Measurements from ENCODE around the gene GLRX.

The GLRX gene

DNA sequence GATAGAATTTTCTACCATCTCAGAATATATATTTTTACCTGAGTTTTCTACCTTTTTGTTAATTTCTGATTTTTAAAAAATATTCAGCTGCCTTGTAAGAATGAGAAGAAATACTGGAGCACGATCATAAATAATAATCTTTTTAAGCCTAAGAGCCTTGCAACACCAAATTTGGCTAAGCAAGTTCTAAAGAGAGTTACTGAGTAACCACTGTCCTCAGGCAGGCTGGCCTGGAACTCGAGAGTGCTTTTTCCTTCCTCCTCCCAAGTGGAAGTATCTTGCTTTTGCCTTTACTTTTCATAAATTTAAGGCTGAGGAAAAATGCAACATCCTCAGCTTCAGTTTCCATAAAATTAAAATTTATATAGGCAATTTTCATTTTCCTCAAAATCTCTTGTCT is 21.0 kb downstream of the GLRX start:
- Histone ChIP-seq H3K27ac (no peak overlapping the region), H3K4me1 (peaks cover 12% of the 10 kb centered on the region), H3K9me3 (peaks cover 6% of the 10 kb centered on the region), H3K36me3 (peaks cover 51% of the 10 kb centered on the region), H4K20me1 (no peaks in the 10 kb centered on the region), H3K4me3 (no peak overlapping the region), H3K9ac (no peak overlapping the region), H3K4me2 (peak overlapping the region; percentile 16; the same call in 1 of the 2 replicates), H3K27me3 (no peaks in the 10 kb centered on the region)
- TF ChIP-seq Cebpa-rat (IDR thresholded peaks at IDR 0.05): no peak

GRCh38 chr5:95800553-95800952 is 22.0 kb downstream of the GLRX start:
- Histone ChIP-seq H3K9ac (no peak overlapping the region), H3K27me3 (no peaks in the 10 kb centered on the region), H3K27ac (no peak overlapping the region), H3K4me1 (peaks cover 12% of the 10 kb centered on the region), H3K4me2 (no peak overlapping the region), H3K4me3 (no peak overlapping the region), H3K36me3 (peaks cover 43% of the 10 kb centered on the region), H4K20me1 (no peaks in the 10 kb centered on the region), H3K9me3 (peaks cover 6% of the 10 kb centered on the region)
- no peak for TF ChIP-seq Cebpa-rat (IDR thresholded peaks at IDR 0.05)

DNA sequence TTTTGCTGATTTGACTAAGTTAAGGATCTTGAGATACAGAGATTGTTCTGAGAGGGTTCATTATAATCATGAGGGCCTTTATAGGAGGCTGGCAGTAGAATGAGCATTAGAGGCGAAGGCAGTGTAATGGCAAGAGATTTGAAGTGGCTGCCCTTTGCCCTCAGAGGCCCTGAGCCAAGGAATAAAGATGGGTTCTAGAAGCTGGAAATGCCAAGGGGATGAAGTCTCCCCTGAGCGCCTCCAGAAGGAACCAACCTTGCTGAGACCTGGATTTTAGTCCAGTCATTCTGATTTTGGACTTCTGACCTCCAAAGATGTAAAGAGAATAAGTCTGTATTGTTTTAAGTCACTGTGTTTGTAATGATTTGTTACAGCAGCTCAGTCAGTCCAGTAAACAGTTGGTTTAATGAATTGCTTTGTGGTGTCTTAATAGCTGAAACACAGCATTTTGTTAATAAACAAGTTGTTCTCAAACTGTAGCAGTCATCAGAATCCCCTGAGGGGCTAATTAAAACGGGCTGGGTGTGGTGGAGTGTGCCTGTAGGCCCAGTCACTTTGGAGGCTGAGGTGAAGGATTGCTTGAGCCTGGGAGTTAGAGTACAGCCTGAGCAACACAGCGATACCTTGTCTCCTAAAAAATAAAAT is 23.2 kb downstream of the GLRX start:
- Histone ChIP-seq H3K4me2 (no peak overlapping the region), H3K9me3 (peaks cover 6% of the 10 kb centered on the region), H3K27me3 (no peaks in the 10 kb centered on the region), H3K36me3 (peaks cover 38% of the 10 kb centered on the region), H3K9ac (no peak overlapping the region), H3K4me1 (peaks cover 12% of the 10 kb centered on the region), H3K4me3 (no peak overlapping the region), H3K27ac (no peak overlapping the region), H4K20me1 (no peaks in the 10 kb centered on the region)
- TF ChIP-seq Cebpa-rat (IDR thresholded peaks at IDR 0.05): no peak

DNA sequence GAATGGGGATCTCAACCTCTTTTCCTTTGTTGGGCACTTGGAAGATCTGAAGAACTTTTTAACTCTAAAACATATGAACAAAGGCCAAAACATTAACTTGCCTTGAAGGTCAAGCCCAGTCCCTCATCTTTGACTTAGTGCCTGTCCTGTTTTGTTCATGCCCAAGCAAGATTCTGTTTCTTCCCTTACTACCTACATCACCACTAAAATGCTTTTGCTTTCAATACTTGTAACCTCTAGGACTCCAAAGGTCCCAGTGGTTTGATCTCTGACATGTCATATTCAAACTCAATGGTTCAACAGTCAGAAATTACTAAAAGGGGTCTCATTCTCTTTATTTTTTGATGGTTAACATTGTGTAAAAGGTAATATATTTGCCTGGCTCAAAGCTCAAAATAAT is 24.0 kb downstream of the GLRX start:
- Histone ChIP-seq H3K9ac (no peak overlapping the region), H3K36me3 (peaks cover 43% of the 10 kb centered on the region), H3K27me3 (no peaks in the 10 kb centered on the region), H4K20me1 (no peaks in the 10 kb centered on the region), H3K9me3 (peaks cover 6% of the 10 kb centered on the region), H3K27ac (no peak overlapping the region), H3K4me2 (no peak overlapping the region), H3K4me1 (peaks cover 12% of the 10 kb centered on the region), H3K4me3 (no peak overlapping the region)
- TF ChIP-seq Cebpa-rat (IDR thresholded peaks at IDR 0.05): no peak

GRCh38 chr5:95798048-95798447 is 24.5 kb downstream of the GLRX start:
- Histone ChIP-seq H3K4me3 (no peak overlapping the region), H3K36me3 (peaks cover 45% of the 10 kb centered on the region), H3K9ac (no peak overlapping the region), H3K4me1 (peaks cover 12% of the 10 kb centered on the region), H3K9me3 (peaks cover 6% of the 10 kb centered on the region), H3K4me2 (no peak overlapping the region), H3K27me3 (no peaks in the 10 kb centered on the region), H3K27ac (no peak overlapping the region), H4K20me1 (no peaks in the 10 kb centered on the region)
- TF ChIP-seq Cebpa-rat (IDR thresholded peaks at IDR 0.05): peak; percentile 27; the same call in 1 of the 2 replicates

- Histone ChIP-seq H3K36me3 (peaks cover 46% of the 10 kb centered on the region), H3K4me2 (no peak overlapping the region), H3K27me3 (no peaks in the 10 kb centered on the region), H3K4me3 (no peak overlapping the region), H3K9ac (no peak overlapping the region), H3K4me1 (peaks cover 12% of the 10 kb centered on the region), H3K27ac (no peak overlapping the region), H3K9me3 (peaks cover 6% of the 10 kb centered on the region), H4K20me1 (no peaks in the 10 kb centered on the region)
- TF ChIP-seq Cebpa-rat (IDR thresholded peaks at IDR 0.05): no peak
Measured at GRCh38 chr5:95797301-95797700, 25.2 kb downstream of the GLRX start.

DNA sequence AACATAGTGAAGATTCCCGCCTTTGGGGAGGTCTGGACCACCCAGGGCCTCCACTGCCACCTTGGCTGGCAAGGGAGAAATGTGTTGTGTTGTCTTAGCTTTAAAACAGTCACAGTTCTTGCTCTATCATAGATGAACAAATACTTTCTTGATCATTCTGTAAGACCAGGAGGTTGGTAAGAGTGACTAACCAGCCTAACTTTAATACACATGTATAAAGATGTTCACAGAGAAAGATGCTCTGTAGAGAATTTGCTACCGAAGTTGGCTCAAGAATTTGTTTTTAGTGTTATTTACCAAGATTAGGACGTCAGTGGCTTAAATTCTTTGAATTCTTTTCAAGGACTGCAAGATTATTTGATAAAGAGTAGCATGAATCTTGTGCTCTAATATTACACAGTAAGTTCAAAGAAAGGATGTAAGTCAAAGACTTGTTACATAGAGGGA is 28.4 kb downstream of the GLRX start:
- H3K27ac ChIP-seq: no peak overlapping the region
- H3K4me3 ChIP-seq: no peak overlapping the region
- no peak overlapping the region for H3K4me2 ChIP-seq
- peaks cover 67% of the 10 kb centered on the region for H3K36me3 ChIP-seq
- H3K9ac ChIP-seq: no peak overlapping the region
- no peaks in the 10 kb centered on the region for H3K4me1 ChIP-seq
- no peak for TF ChIP-seq Cebpa-rat (IDR thresholded peaks at IDR 0.05)
- no peaks in the 10 kb centered on the region for H4K20me1 ChIP-seq
- H3K9me3 ChIP-seq: no peaks in the 10 kb centered on the region; the same call in 1 of the 2 replicates
- no peaks in the 10 kb centered on the region for H3K27me3 ChIP-seq

- Histone ChIP-seq H4K20me1 (no peaks in the 10 kb centered on the region), H3K36me3 (peaks cover 70% of the 10 kb centered on the region), H3K4me3 (no peak overlapping the region), H3K27ac (no peak overlapping the region), H3K4me1 (no peaks in the 10 kb centered on the region), H3K4me2 (no peak overlapping the region), H3K9me3 (no peaks in the 10 kb centered on the region), H3K9ac (no peak overlapping the region), H3K27me3 (no peaks in the 10 kb centered on the region)
- TF ChIP-seq Cebpa-rat (IDR thresholded peaks at IDR 0.05): no peak
Measured at GRCh38 chr5:95791751-95792150, 30.8 kb downstream of the GLRX start.

- H3K4me3 ChIP-seq: no peak overlapping the region
- H4K20me1 ChIP-seq: no peaks in the 10 kb centered on the region
- H3K9ac ChIP-seq: no peak overlapping the region
- H3K27ac ChIP-seq: no peak overlapping the region
- no peak overlapping the region for H3K4me2 ChIP-seq
- no peaks in the 10 kb centered on the region for H3K9me3 ChIP-seq
- TF ChIP-seq Cebpa-rat (IDR thresholded peaks at IDR 0.05): no peak
- H3K36me3 ChIP-seq: peaks cover 71% of the 10 kb centered on the region
- H3K4me1 ChIP-seq: no peaks in the 10 kb centered on the region
- no peaks in the 10 kb centered on the region for H3K27me3 ChIP-seq
Measured at GRCh38 chr5:95788493-95788892, 34.0 kb downstream of the GLRX start.

DNA sequence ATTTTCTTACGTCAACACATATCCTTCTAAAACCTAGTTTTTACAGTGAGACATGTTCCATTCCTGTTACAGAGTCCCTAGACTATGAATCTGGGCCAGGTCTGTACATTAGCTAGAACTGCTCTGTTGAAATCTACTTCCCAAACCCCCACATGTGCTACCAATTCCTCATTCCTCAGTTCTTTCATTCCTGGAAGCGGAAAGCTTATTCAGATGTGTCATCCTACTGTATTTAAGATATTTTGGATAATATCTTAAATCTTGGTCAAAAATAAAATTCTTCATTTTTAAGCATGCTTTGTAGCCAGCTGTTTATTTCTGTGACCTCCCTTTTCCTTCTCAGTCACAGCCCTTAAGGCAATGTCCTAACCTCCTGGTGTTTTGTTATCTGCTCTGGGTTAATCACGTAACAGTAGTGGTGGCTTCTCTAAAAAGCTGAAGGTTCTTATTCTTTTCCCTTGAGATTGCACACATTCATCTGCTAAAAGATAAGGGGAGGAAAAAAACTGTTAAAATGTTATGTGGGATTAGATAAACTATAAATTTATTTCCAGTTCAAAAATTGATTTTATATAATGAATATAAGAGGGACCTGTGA is 35.6 kb downstream of the GLRX start:
- no peaks in the 10 kb centered on the region for H4K20me1 ChIP-seq
- no peak overlapping the region for H3K4me3 ChIP-seq
- no peaks in the 10 kb centered on the region for H3K4me1 ChIP-seq
- no peaks in the 10 kb centered on the region for H3K9me3 ChIP-seq
- TF ChIP-seq Cebpa-rat (IDR thresholded peaks at IDR 0.05): no peak
- H3K4me2 ChIP-seq: no peak overlapping the region
- peaks cover 61% of the 10 kb centered on the region for H3K36me3 ChIP-seq
- H3K27ac ChIP-seq: no peak overlapping the region
- H3K9ac ChIP-seq: no peak overlapping the region
- H3K27me3 ChIP-seq: no peaks in the 10 kb centered on the region

Measured in BLaER1 (cell line).